ENCODE measurements around the gene BMPR1A.

GRCh38 chr10:86870679-86871078 lies 114.3 kb downstream of the BMPR1A start:
- TF ChIP-seq CTCF (conservative IDR thresholded peaks at IDR 0.05; ENCODE audit: low read depth, low read length) (no peak), BHLHE40 (IDR thresholded peaks at IDR 0.05; ENCODE audit: low read depth, low read length) (no peak), RFX5 (IDR thresholded peaks at IDR 0.05; ENCODE audit: low read depth, low read length) (no peak), MAZ (IDR thresholded peaks at IDR 0.05; ENCODE audit: borderline replicate concordance, low read depth, low read length) (no peak), FOS (IDR thresholded peaks at IDR 0.05; ENCODE audit: low read depth, low read length) (no peak), SMC3 (IDR thresholded peaks at IDR 0.05; ENCODE audit: low read depth, low read length) (no peak), POLR2A (IDR thresholded peaks at IDR 0.05; ENCODE audit: low read depth, low read length) (no peak), USF2 (IDR thresholded peaks at IDR 0.05; ENCODE audit: low read depth, low read length) (no peak), MAFK (IDR thresholded peaks at IDR 0.05; ENCODE audit: low read depth, low read length) (0 out of 2 replicates have a peak, but pooled peaks have one; percentile 25)
